PC-3 (cell line): Measurements from ENCODE around the gene SENP1.

Source experiments
- EZH2phosphoT487 ChIP-seq: fragments of 300-600 bp; sonication (generic); IDR thresholded peaks from 2 replicates; pipeline ENCODE4 v1.6.1; 2018; ENCODE audit warnings: mild to moderate bottlenecking, antibody characterized with exemption, low read length, borderline replicate concordance
- TF ChIP-seq, protein P1 (sequence below): fragments of 300-600 bp; sonication (generic); conservative IDR thresholded peaks from 2 replicates; pipeline ENCODE4 v1.5.1; 2017; ENCODE audit warnings: antibody characterized with exemption, low read depth, mild to moderate bottlenecking, low read length

DNA sequence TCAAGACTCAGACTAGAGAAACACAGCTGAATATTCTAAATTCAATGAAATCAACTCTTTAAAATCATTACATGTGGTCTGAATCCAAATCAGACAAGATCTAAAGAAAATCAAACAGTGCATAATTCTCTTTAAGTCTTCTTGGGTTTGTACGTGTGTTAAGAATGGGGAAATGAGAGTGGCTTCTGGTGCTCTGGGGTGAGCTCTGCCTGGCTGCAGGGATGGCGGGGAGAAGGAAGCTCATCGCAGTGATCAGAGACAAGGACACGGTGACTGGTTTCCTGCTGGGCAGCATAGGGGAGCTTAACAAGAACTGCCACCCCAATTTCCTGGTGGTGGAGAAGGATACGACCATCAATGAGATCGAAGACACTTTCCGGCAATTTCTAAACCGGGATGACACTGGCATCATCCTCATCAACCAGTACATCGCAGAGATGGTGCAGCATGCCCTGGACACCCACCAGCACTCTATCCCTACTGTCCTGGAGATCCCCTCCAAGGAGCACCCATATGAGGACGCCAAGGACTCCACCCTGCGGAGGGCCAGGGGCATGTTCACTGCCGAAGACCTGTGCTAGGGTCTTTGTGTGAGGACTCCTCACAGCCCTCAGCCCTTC lies 20.9 kb downstream of the SENP1 start:
- TF ChIP-seq, protein P1, sequence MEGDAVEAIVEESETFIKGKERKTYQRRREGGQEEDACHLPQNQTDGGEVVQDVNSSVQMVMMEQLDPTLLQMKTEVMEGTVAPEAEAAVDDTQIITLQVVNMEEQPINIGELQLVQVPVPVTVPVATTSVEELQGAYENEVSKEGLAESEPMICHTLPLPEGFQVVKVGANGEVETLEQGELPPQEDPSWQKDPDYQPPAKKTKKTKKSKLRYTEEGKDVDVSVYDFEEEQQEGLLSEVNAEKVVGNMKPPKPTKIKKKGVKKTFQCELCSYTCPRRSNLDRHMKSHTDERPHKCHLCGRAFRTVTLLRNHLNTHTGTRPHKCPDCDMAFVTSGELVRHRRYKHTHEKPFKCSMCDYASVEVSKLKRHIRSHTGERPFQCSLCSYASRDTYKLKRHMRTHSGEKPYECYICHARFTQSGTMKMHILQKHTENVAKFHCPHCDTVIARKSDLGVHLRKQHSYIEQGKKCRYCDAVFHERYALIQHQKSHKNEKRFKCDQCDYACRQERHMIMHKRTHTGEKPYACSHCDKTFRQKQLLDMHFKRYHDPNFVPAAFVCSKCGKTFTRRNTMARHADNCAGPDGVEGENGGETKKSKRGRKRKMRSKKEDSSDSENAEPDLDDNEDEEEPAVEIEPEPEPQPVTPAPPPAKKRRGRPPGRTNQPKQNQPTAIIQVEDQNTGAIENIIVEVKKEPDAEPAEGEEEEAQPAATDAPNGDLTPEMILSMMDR: no peak
- TF ChIP-seq EZH2phosphoT487: no peak
